Measurements from ENCODE around the gene GABRP.

GABRP gene

GRCh38 chr5:170741801-170742200, 41.7 kb upstream of the GABRP start:
- no peaks in the 10 kb centered on the region for H3K4me1 ChIP-seq (ENCODE audit: insufficient read depth, low read length, poor library complexity, severe bottlenecking)
- H3K79me2 ChIP-seq (ENCODE audit: insufficient read depth, low read length), result no peaks in the 10 kb centered on the region
- H3K9ac ChIP-seq (ENCODE audit: low read depth, low read length, poor library complexity, severe bottlenecking), result no peak overlapping the region
- TF ChIP-seq, protein P1, sequence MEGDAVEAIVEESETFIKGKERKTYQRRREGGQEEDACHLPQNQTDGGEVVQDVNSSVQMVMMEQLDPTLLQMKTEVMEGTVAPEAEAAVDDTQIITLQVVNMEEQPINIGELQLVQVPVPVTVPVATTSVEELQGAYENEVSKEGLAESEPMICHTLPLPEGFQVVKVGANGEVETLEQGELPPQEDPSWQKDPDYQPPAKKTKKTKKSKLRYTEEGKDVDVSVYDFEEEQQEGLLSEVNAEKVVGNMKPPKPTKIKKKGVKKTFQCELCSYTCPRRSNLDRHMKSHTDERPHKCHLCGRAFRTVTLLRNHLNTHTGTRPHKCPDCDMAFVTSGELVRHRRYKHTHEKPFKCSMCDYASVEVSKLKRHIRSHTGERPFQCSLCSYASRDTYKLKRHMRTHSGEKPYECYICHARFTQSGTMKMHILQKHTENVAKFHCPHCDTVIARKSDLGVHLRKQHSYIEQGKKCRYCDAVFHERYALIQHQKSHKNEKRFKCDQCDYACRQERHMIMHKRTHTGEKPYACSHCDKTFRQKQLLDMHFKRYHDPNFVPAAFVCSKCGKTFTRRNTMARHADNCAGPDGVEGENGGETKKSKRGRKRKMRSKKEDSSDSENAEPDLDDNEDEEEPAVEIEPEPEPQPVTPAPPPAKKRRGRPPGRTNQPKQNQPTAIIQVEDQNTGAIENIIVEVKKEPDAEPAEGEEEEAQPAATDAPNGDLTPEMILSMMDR (conservative IDR thresholded peaks at IDR 0.05; ENCODE audit: low read length), result no peak
- TF ChIP-seq EZH2phosphoT487 (IDR thresholded peaks at IDR 0.05; ENCODE audit: borderline replicate concordance), result no peak
- no peak overlapping the region for H3K4me3 ChIP-seq (ENCODE audit: low read length, poor library complexity, severe bottlenecking)
- H4K20me1 ChIP-seq (ENCODE audit: insufficient read depth, low read length, poor library complexity, severe bottlenecking), result no peaks in the 10 kb centered on the region
- H3K9me2 ChIP-seq (replicated peaks; ENCODE audit: low read depth, low read length), result no peaks in the 10 kb centered on the region
- H3K9me3 ChIP-seq (ENCODE audit: insufficient read depth, low read depth, low read length), result no peaks in the 10 kb centered on the region
- H3K36me3 ChIP-seq (ENCODE audit: insufficient read depth, low read length), result no peaks in the 10 kb centered on the region
- no peak overlapping the region for H3K4me2 ChIP-seq (ENCODE audit: low read depth, low read length, poor library complexity, severe bottlenecking)
- no peak overlapping the region for H2AFZ ChIP-seq (ENCODE audit: low read length)
- H3F3A ChIP-seq (ENCODE audit: low read depth), result no peaks in the 10 kb centered on the region
- H3K27me3 ChIP-seq (ENCODE audit: insufficient read depth, low read length, poor library complexity, severe bottlenecking), result no peaks in the 10 kb centered on the region

GRCh38 chr5:170743876-170744212, 39.7 kb upstream of the GABRP start:
- Histone ChIP-seq H3K9ac (ENCODE audit: low read depth, low read length, poor library complexity, severe bottlenecking) (no peak overlapping the region), H4K20me1 (ENCODE audit: insufficient read depth, low read length, poor library complexity, severe bottlenecking) (no peaks in the 10 kb centered on the region), H3K9me3 (ENCODE audit: insufficient read depth, low read depth, low read length) (no peaks in the 10 kb centered on the region), H3K4me3 (ENCODE audit: low read length, poor library complexity, severe bottlenecking) (no peak overlapping the region), H3K79me2 (ENCODE audit: insufficient read depth, low read length) (no peaks in the 10 kb centered on the region), H3F3A (ENCODE audit: low read depth) (no peaks in the 10 kb centered on the region), H3K27me3 (ENCODE audit: insufficient read depth, low read length, poor library complexity, severe bottlenecking) (no peaks in the 10 kb centered on the region), H2AFZ (ENCODE audit: low read length) (no peak overlapping the region), H3K4me1 (ENCODE audit: insufficient read depth, low read length, poor library complexity, severe bottlenecking) (no peaks in the 10 kb centered on the region), H3K4me2 (ENCODE audit: low read depth, low read length, poor library complexity, severe bottlenecking) (no peak overlapping the region), H3K9me2 (replicated peaks; ENCODE audit: low read depth, low read length) (no peaks in the 10 kb centered on the region), H3K36me3 (ENCODE audit: insufficient read depth, low read length) (no peaks in the 10 kb centered on the region)
- TF ChIP-seq, protein P1 (conservative IDR thresholded peaks at IDR 0.05; ENCODE audit: low read length), result no peak
- no peak for TF ChIP-seq EZH2phosphoT487 (IDR thresholded peaks at IDR 0.05; ENCODE audit: borderline replicate concordance)

DNA sequence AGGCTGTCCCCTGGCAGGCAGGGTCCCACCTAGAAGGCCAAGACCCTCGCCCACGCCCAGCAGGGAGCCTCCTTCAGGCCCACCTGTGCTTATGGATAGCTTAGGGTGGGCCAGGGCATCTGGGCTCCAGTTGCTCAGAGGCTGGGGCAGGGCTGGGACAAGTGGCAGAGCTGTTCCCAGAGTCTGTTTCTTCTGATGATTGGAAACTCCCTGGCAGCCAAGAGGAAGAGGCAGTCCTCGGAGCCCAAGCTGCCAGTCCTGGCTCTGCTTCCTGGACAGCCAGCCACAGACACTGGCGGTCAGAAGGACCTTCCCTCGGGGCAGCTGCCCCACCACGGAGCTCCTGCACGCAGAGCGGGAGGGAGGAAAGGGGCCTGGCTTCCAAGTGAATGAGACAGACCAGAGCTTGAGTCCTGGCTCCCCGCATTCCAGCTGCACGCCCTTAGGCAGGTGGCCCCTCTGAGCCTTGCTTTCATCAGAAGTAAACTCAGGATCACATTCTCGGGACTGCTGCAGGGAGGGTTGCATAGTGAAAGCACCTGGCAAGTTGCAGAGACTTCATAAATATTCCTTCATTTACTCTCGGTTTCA, 37.9 kb upstream of the GABRP start:
- H3K9ac ChIP-seq (ENCODE audit: low read depth, low read length, poor library complexity, severe bottlenecking), result no peak overlapping the region
- H3K27me3 ChIP-seq (ENCODE audit: insufficient read depth, low read length, poor library complexity, severe bottlenecking), result no peaks in the 10 kb centered on the region
- no peaks in the 10 kb centered on the region for H3K9me3 ChIP-seq (ENCODE audit: insufficient read depth, low read depth, low read length)
- no peak overlapping the region for H2AFZ ChIP-seq (ENCODE audit: low read length)
- no peaks in the 10 kb centered on the region for H3K4me1 ChIP-seq (ENCODE audit: insufficient read depth, low read length, poor library complexity, severe bottlenecking)
- no peak overlapping the region for H3K4me3 ChIP-seq (ENCODE audit: low read length, poor library complexity, severe bottlenecking)
- TF ChIP-seq EZH2phosphoT487 (IDR thresholded peaks at IDR 0.05; ENCODE audit: borderline replicate concordance), result no peak
- TF ChIP-seq, protein P1 (conservative IDR thresholded peaks at IDR 0.05; ENCODE audit: low read length), result no peak
- H3K4me2 ChIP-seq (ENCODE audit: low read depth, low read length, poor library complexity, severe bottlenecking), result no peak overlapping the region
- H3K36me3 ChIP-seq (ENCODE audit: insufficient read depth, low read length), result no peaks in the 10 kb centered on the region
- H3K9me2 ChIP-seq (replicated peaks; ENCODE audit: low read depth, low read length), result no peaks in the 10 kb centered on the region
- H3F3A ChIP-seq (ENCODE audit: low read depth), result no peaks in the 10 kb centered on the region
- H3K79me2 ChIP-seq (ENCODE audit: insufficient read depth, low read length), result no peaks in the 10 kb centered on the region
- no peaks in the 10 kb centered on the region for H4K20me1 ChIP-seq (ENCODE audit: insufficient read depth, low read length, poor library complexity, severe bottlenecking)

Measured in Loucy (cell line).